Fibroblast of peridontal ligament (primary cell): Measurements from ENCODE around the gene OR2S2.
"Not testable (repeated sequence)": the region's sequence is repeated elsewhere in the genome, so short reads cannot be mapped to it uniquely, and the experiment has no call there.

Experiments used
- DNase-seq: peaks from one replicate; pipeline ENCODE4 v3.0.0-alpha.2; 2010; ENCODE audit errors: extremely low read depth

The OR2S2 gene, protein sequence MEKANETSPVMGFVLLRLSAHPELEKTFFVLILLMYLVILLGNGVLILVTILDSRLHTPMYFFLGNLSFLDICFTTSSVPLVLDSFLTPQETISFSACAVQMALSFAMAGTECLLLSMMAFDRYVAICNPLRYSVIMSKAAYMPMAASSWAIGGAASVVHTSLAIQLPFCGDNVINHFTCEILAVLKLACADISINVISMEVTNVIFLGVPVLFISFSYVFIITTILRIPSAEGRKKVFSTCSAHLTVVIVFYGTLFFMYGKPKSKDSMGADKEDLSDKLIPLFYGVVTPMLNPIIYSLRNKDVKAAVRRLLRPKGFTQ

GRCh38 chr9:35958104-35958837, at the start of gene OR2S2:
TSS of gene OR2S2 (minus strand) at chr9:35958154. CDS start at chr9:35958098, 56 bp downstream.
- no peak for DNase-seq

GRCh38 chr9:36007316-36007708, 49.4 kb upstream of the OR2S2 start:
- no peak for DNase-seq

DNA sequence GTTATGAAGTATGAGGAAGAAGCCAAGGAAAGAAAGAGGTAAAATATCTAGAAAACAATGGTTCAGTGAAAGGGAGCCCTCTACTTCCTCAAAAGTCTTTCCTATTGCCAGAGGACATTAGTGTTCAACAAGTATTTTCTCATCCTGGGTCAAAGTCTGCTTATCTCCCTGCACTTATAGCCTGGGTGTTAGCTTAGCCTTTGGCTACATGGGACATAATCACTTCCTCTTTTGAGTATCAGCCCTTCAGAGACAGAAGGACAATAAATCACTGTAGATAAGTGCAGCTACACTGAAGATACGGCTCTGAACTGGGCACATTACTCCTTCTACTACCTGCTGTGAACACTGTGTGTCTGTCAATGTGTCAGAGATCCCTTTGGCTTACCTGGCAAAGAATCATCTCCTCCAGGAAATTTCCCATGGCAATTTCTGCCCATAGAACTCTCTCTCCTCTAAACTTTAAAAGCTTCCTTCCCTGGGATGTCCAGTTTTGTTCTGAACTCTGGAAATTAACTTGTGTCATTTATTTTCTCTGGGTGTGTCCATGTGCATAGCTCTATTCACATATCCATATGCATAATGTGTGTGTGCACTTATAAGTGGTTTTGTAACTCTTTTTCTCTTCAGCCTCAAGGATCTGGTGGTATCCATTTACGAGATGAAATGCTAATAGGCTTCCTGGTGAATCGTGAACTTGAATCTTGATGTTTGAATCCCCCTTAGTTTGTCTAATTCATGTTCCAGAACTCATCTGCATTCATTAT, 48.8 kb upstream of the OR2S2 start:
- no peak for DNase-seq

- DNase-seq = no peak
These were observed 47.9 kb upstream of the OR2S2 start for GRCh38 chr9:36005891-36006290.

DNA sequence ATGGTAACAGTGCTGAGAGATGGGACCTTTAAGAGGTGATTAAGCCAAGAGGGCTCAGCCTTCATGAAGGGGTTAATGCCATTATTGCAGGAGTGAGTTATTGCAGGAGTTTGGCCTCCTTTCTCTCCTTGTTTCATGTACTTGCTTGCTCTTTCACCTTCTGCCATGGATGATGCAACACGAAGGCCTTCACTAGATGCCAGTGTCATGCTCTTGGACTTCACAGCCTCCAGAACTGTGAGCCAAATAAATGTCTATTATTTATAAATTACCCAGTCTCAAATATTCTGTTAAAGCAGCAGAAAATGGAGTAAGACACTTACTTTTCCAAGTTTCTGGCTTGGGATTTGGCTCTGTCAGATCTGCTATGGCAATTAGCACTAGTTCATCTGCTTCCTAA, 40.4 kb upstream of the OR2S2 start:
- DNase-seq = no peak

- DNase-seq = peak; percentile 16
These were observed 39.1 kb upstream of the OR2S2 start for GRCh38 chr9:35997016-35997415.

GRCh38 chr9:35996358-35996970, 38.5 kb upstream of the OR2S2 start:
- no peak for DNase-seq

GRCh38 chr9:35994959-35995358, 37.0 kb upstream of the OR2S2 start:
- no peak for DNase-seq

DNA sequence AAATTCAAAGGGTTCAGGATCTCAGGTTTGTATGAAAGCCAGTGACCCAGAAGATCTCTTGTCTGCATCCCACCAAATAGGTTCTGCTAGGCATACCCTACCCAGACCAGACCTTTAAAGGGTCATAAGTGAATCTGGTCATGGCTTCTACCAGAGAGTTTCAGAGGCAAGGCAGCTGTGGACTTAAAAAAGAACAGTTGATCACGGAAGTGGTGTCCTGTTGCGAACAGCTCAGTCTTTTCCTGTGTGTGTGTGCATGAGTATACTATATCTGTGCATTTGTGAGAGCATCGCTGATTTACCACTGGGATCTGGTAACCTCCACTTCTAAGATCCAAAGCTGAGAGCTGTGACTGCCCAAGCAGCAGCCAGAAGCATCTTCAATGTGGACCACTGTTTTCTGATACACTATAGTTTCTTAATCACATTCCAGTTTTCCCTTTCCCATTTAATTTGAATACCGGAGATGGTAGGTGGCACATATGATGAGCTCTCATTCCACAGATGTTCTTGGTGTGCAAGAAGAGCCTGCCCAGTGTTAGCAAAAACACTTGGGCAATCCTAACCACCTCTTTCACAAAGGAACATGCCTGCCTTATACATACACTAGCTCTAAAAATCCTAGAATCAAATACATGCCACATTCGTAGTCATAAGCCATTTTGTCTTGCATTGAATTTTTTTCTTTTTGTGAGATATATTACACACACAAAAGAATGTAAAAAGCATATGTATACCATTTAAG, 36.2 kb upstream of the OR2S2 start:
- peak; percentile 38 for DNase-seq

DNA sequence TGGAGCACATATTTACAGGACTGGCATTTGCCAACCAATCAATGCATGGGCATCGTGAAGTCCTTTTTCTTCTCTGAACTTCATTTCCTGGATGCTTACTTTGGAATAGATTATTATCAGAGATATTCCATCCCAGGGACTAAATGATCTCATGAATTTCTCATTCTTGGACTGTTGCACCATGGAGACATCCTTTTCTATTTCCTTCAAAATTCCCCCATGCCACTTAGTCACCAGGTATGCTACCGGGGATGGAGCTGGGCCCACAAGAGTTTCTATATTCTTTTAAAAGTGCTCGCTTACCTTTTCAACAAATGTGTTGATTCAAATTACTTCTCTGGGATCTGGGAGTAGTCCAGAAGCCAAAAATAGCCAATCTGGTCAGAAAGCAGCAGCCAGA, 35.2 kb upstream of the OR2S2 start:
- DNase-seq = not testable (repeated sequence)

DNA sequence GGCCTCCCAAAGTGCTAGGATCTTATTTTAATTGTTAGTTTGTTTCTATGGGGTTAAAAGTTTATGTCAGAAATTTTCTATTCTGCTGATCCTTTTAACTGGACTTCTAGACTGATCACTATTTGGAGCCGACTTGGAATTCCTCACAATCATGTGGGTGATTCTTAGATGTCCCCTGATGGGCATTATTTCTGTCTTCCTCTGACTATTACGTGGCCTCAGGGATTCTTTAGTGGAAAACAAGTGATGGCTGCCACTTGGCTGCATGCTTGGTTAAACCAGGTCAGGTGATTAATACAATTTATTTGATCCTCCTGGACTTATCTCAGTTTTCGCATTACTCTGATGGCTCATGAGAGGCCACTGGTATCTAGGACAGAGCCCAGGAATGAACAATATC, 32.2 kb upstream of the OR2S2 start:
- DNase-seq = no peak

DNA sequence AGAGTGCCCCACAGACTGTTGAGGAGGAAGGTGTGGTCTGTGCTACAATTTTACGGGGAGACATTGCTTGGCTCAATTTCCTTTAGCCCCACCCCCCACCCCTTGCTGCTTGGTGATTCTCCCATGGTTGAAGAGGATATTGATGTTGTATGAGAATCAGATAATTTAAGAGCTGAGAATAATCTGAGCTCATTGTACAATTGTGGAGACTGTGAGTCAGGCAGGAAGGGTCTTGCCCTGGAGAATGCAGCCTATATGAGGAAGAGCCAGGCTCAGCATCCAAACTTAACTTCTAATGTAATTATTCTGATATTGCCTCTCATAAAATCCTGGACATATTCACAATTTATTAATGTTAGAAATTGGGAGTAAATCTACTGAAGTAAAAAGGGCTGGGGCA, 26.1 kb upstream of the OR2S2 start:
- no peak for DNase-seq

DNA sequence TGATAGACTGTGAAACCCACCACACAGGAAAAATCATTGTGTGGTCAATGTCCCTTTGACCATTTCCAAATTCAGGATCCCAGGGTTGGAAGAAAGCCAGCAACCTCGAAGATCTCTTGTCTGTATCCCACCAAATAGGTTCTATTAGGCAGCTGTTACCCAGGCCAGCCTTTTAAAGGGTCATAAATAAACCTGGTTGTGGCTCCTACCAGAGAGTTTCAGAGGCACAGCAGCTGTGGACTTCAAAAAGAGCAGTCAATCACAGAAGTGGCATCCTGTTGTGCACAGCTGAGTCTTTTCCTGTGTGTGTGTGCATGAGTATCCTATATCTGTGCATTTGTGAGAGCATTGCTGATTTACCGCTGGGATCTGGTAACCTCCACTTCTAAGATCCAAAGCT, 23.7 kb upstream of the OR2S2 start:
- DNase-seq = no peak

DNA sequence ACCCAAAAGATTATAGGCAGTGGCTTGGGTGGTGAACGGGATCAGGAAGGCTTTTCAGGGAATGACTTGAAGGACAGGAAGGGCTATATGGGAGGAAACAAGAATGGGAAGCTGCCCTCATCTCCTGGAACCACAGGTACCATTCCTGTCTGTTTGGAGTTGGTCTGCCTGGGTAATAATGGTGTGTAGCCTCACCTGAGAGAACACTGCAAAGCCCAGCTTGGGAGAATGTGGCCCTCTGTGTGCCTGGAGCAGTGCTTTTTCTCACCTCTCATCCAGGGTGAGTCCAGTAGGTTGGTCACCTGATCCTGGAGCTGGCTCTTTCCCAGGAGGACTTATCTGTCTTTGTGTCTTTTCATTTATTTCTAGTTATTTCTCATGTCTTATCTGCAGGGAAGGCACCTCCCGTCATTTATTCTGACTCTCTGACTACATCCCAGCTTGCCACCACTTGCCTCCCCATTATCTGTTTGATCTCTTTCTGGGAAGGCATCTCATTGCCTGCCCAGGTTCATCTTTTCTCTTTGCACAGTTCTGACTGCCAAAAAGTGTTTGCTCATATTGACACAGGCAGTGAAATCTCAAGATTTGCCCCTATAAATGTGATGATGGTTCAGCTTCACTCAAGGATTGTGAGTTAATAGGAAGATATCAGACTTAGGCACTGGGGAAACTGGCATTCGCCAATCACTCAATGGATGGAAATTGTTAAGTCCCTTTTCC, 22.5 kb upstream of the OR2S2 start:
- DNase-seq = no peak

DNA sequence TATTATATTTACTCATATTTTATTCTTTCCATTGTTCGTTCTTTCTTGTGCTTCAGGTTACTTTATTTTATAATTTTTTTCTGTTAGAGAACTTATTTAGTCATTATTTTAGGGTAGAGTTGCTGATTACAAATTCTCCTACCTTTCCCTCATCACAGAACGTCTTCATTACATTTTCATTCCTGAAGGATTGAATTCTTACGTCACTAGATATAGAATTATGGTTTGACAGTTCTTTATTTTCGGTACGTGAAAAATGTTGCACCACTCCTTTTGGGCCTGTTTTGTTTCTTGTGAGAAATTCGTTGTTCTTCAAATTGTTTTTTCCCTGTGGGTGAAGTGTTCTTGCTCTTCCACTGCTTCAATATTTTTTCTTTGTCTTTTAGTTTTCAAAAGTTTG, 20.8 kb upstream of the OR2S2 start:
- no peak for DNase-seq

DNA sequence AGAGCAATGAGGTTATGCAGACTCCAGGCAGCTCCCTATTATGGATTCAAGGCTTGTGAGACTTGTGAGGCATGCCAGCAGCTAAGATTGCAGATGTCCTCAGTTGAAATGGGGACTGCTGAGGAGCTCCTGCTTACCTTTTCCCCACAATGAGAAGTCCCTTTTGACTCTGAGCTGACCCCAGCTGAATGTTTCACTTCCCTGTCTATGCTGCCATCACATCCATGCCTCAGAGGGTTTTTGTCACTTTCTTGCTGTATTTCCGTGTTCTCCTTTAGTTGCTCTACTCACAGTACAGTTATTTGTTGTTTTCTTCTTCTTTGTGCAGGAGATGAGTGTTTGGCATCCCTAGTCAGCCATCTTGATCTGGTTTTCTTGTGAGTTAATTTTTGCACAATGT, 18.8 kb upstream of the OR2S2 start:
- no peak for DNase-seq

GRCh38 chr9:35974800-35975199, 16.8 kb upstream of the OR2S2 start:
- DNase-seq = no peak

DNA sequence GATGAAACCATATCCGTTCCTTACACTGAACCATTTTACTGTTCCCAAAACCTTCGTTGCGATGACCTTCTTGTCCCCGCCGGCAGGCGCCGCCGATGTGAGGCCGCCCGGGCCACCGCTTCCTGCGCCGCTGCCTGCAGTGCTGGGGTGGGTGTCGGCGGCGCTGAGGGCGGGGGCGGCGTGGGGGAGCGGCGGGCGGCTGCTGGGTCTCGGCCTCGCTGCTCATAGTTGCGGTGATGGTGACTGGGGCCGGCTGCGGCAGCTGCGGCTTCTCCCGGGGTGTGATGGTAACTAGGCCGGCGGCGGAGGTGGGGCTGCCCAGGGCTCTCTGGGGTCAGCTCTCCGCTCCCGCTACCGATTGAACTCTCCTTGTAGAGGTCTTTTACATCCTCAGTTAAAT, 14.1 kb upstream of the OR2S2 start:
- no peak for DNase-seq

GRCh38 chr9:35967042-35967441, 9.1 kb upstream of the OR2S2 start:
- DNase-seq = no peak

- no peak for DNase-seq
These were observed 8.5 kb upstream of the OR2S2 start for GRCh38 chr9:35966433-35966832.

DNA sequence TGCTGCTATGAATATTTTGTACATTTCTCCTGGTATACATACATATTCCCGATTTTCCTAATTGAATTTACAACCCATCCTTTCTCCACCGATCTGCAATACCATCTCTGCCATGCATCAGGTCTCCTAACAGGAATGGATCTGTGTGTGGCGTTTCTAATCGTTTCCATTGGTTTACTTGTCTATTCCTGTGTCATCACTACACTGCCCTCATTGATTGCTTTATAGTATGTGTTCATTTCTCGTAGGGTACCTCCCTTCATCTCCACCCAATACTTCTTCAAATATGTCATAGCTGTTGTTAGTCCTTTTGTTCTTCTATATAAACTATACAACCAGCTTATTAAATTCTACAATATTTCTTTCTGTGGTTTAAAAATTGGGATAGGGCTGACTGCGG, 7.1 kb upstream of the OR2S2 start:
- no peak for DNase-seq
